T-cell (primary cell): ENCODE measurements around the gene ABCF1. TPM values are rescaled to one million over a fixed set of nuclear protein-coding genes. Genes with fewer than 3 reads are reported as not detected.
A peak's percentile ranks its signal among the peaks of the same experiment; 100 is the strongest.
"Not testable (repeated sequence)": the region's sequence is repeated elsewhere in the genome, so short reads cannot be mapped to it uniquely, and the experiment has no call there.

Experiments used
- ATAC-seq, 4 experiments: fragments of 200-7000 bp in 3 of 4; fragments of 150-1000 bp in 1 of 4; cut with Tn5 transposase; replicated peaks in 1 of 4; 1 replicate in 3 of 4; 2 replicates in 1 of 4; pipeline ENCODE4 v1.10.0; 2021; ENCODE audit warnings: moderate library complexity in 3 of 4, mild to moderate bottlenecking in 2 of 4, moderate number of reproducible peaks in 1 of 4
- CTCF ChIA-PET, 2 donors: fragments of 300-600 bp; sonication (Branson Sonifier 250); formaldehyde crosslinking; loops; one replicate each; lab custom pipeline; 2022; ENCODE audit warnings: antibody characterized with exemption in 2 of 2; lab: Charles Lee
- POLR2A ChIA-PET, 2 donors: fragments of 300-600 bp; sonication (Branson Sonifier 250); formaldehyde crosslinking; loops; one replicate each; lab custom pipeline; 2022; ENCODE audit warnings: antibody characterized with exemption in 2 of 2; lab: Charles Lee
- DNase-seq, 35 experiments: peaks; one replicate each; pipeline versions ENCODE4 v3.0.0 to v3.0.0-alpha.2; 2013 to 2023
- H3K27ac ChIP-seq: one replicate; pipeline ENCODE4 v1.5.1; 2013; ENCODE audit warnings: low read length
- H3K27me3 ChIP-seq, 2 experiments: replicated peaks in 1 of 2; 1 replicate in 1 of 2; 2 replicates in 1 of 2; pipeline versions ENCODE4 v1.6.1 to v1.7.0; 2013; ENCODE audit warnings: low read length in 1 of 2, mixed read lengths in 1 of 2; ENCODE audit not compliant: control insufficient read depth in 2 of 2, insufficient read depth in 2 of 2; ENCODE audit errors: extremely low read depth in 1 of 2
- H3K36me3 ChIP-seq, 2 donors: 1 replicate in 1 of 2; 2 replicates in 1 of 2; pipeline versions ENCODE4 v1.6.1 to v1.7.0; 2013; ENCODE audit warnings: low read length in 1 of 2; ENCODE audit not compliant: control insufficient read depth in 2 of 2, insufficient read depth in 1 of 2; ENCODE audit errors: extremely low read depth in 1 of 2
- H3K4me1 ChIP-seq, 2 experiments: 1 replicate in 1 of 2; 2 replicates in 1 of 2; pipeline versions ENCODE4 v1.6.1 to v1.7.0; 2013; ENCODE audit warnings: low read length in 2 of 2, mixed read lengths in 1 of 2; ENCODE audit not compliant: insufficient read depth in 2 of 2, control insufficient read depth in 1 of 2; ENCODE audit errors: extremely low read depth in 1 of 2
- H3K4me3 ChIP-seq, 2 donors: 1 replicate in 1 of 2; 2 replicates in 1 of 2; pipeline versions ENCODE4 v1.5.1 to v1.7.0; 2013; ENCODE audit warnings: mild to moderate bottlenecking in 2 of 2, low read length in 1 of 2, moderate library complexity in 1 of 2; ENCODE audit not compliant: control insufficient read depth in 1 of 2; ENCODE audit errors: extremely low read depth in 1 of 2
- H3K9me3 ChIP-seq: 2 replicates; pipeline ENCODE4 v1.7.0; 2013
- H3K27ac Mint-ChIP-seq, 2 donors: one replicate each; pipeline ENCODE4 v1.8.0; 2020 to 2021; ENCODE audit warnings: mild to moderate bottlenecking in 2 of 2, mixed read lengths in 2 of 2
- H3K27me3 Mint-ChIP-seq, 2 donors: one replicate each; pipeline ENCODE4 v1.8.0; 2021 to 2022; ENCODE audit warnings: mixed read lengths in 2 of 2
- H3K36me3 Mint-ChIP-seq: one replicate; pipeline ENCODE4 v1.8.0; 2021; ENCODE audit warnings: mixed read lengths
- H3K4me1 Mint-ChIP-seq, 3 donors: one replicate each; pipeline ENCODE4 v1.8.0; 2020 to 2022; ENCODE audit warnings: mixed read lengths in 3 of 3, mild to moderate bottlenecking in 1 of 3
- H3K4me3 Mint-ChIP-seq, 3 donors: one replicate each; pipeline ENCODE4 v1.8.0; 2020 to 2022; ENCODE audit warnings: mild to moderate bottlenecking in 3 of 3, mixed read lengths in 3 of 3, moderate library complexity in 3 of 3
- H3K9me3 Mint-ChIP-seq, 3 donors: one replicate each; pipeline ENCODE4 v1.8.0; 2020 to 2022; ENCODE audit warnings: mixed read lengths in 3 of 3
- WGBS: methylation state at CpG from one replicate; pipeline ENCODE4 v1.1.5; 2013; ENCODE audit warnings: missing lambda C conversion rate; ENCODE audit not compliant: insufficient coverage; 5-methylcytosine and 5-hydroxymethylcytosine counted together
- total RNA-seq, 35 experiments: library from RNA in 6 of 35; stranded (reverse) in 6 of 35; fragments of 120-200 nt in 1 of 35; gene quantifications; one replicate each; pipeline versions ENCODE4 v1.2.1 to v1.2.4 and lab custom pipeline; 2013 to 2026

The ABCF1 gene
- total RNA-seq, 5 donors from 2014 or later (not counting 1 experiment from before 2014, with no cell fraction given): 61.1 to 89.9 (median 73.8) TPM

GRCh38 chr6:30589754-30590358, 18.6 kb downstream of the ABCF1 start:
- DNase-seq: no peak
- H3K4me3 ChIP-seq: no peak overlapping the region
- no peak for ATAC-seq
- H3K9me3 ChIP-seq: no peaks in the 10 kb centered on the region
- ChIA-PET CTCF (no interaction called here), POLR2A (interaction anchor here in 1 of 2 donors (1.1 kb wide), 1 partner anchor 25 kb away, joined by 11 read pairs; no protein-coding TSS in a partner anchor)
- no peak overlapping the region for H3K4me3 Mint-ChIP-seq
- peaks cover 55% of the 10 kb centered on the region for H3K36me3 Mint-ChIP-seq
- WGBS: 91% methylated on average over 7 of the region's 15 CpGs
- H3K9me3 Mint-ChIP-seq: no peaks in the 10 kb centered on the region
- no peaks in the 10 kb centered on the region for H3K4me1 ChIP-seq
- no peaks in the 10 kb centered on the region for H3K27me3 ChIP-seq
- H3K36me3 ChIP-seq: peaks cover 12 to 75% of the 10 kb centered on the region in 2 donors
- H3K4me1 Mint-ChIP-seq: peaks cover 3 to 8% (median 8%) of the 10 kb centered on the region in 3 donors
- no peaks in the 10 kb centered on the region for H3K27me3 Mint-ChIP-seq
- peak overlapping the region in 1 of 2 donors; percentile 41 for H3K27ac Mint-ChIP-seq
- no peak overlapping the region for H3K27ac ChIP-seq

GRCh38 chr6:30590509-30590908, 19.3 kb downstream of the ABCF1 start:
- H3K9me3 ChIP-seq: no peaks in the 10 kb centered on the region
- Mint-ChIP-seq H3K27ac (peak overlapping the region in 1 of 2 donors; percentile 41), H3K9me3 (no peaks in the 10 kb centered on the region), H3K4me1 (peaks cover 3 to 8% (median 8%) of the 10 kb centered on the region in 3 donors), H3K4me3 (no peak overlapping the region), H3K36me3 (peaks cover 49% of the 10 kb centered on the region), H3K27me3 (no peaks in the 10 kb centered on the region)
- POLR2A ChIA-PET: interaction anchor here in 1 of 2 donors (1.0 to 1.1 kb wide), 2 partner anchors 24 to 46 kb away, joined by 4 to 11 read pairs; no protein-coding TSS in a partner anchor
- H3K36me3 ChIP-seq: peaks cover 11 to 70% of the 10 kb centered on the region in 2 donors
- WGBS: 85% methylated on average over 5 of the region's 8 CpGs
- no peak overlapping the region for H3K27ac ChIP-seq
- no peak overlapping the region for H3K4me3 ChIP-seq
- CTCF ChIA-PET: interaction anchor here in 1 of 2 donors (0.6 kb wide), 1 partner anchor 46 kb away, joined by 3 read pairs; no protein-coding TSS in a partner anchor
- H3K27me3 ChIP-seq: no peaks in the 10 kb centered on the region
- DNase-seq (no peak), ATAC-seq (no peak)
- no peaks in the 10 kb centered on the region for H3K4me1 ChIP-seq

- H3K27ac ChIP-seq: no peak overlapping the region
- Mint-ChIP-seq H3K4me3 (no peak overlapping the region), H3K27me3 (no peaks in the 10 kb centered on the region), H3K27ac (peak overlapping the region in 1 of 2 donors; percentile 34), H3K9me3 (no peaks in the 10 kb centered on the region), H3K36me3 (peaks cover 47% of the 10 kb centered on the region), H3K4me1 (peaks cover 3 to 8% (median 8%) of the 10 kb centered on the region in 3 donors)
- H3K36me3 ChIP-seq: peaks cover 6 to 65% of the 10 kb centered on the region in 2 donors
- POLR2A ChIA-PET: interaction anchor here (0.6 to 1.1 kb wide), 3 partner anchors 24 to 111 kb away, joined by 4 to 14 read pairs (median 11); no protein-coding TSS in a partner anchor
- no peak overlapping the region for H3K4me3 ChIP-seq
- H3K9me3 ChIP-seq: no peaks in the 10 kb centered on the region
- peak in 1 of 4 experiments; percentile 24 for ATAC-seq
- no peak for DNase-seq
- no peaks in the 10 kb centered on the region for H3K4me1 ChIP-seq
- no peaks in the 10 kb centered on the region for H3K27me3 ChIP-seq
- CTCF ChIA-PET: interaction anchor here in 1 of 2 donors (0.6 kb wide), 1 partner anchor 46 kb away, joined by 3 read pairs; no protein-coding TSS in a partner anchor
- no CpG with 5 or more reads among the region's 1 CpG for WGBS
Observed at GRCh38 chr6:30591008-30591407, 19.8 kb downstream of the ABCF1 start.

- peaks cover 40% of the 10 kb centered on the region for H3K36me3 Mint-ChIP-seq
- peaks cover 6 to 12% (median 11%) of the 10 kb centered on the region in 3 donors for H3K4me1 Mint-ChIP-seq
- no peaks in the 10 kb centered on the region for H3K27me3 ChIP-seq
- H3K36me3 ChIP-seq: peaks cover 3 to 53% of the 10 kb centered on the region in 2 donors
- no peaks in the 10 kb centered on the region for H3K9me3 Mint-ChIP-seq
- H3K4me3 Mint-ChIP-seq: no peak overlapping the region
- DNase-seq (no peak), ATAC-seq (no peak)
- peak overlapping the region in 1 of 2 donors; percentile 30 for H3K27ac Mint-ChIP-seq
- no peaks in the 10 kb centered on the region for H3K9me3 ChIP-seq
- no CpG with 5 or more reads among the region's 1 CpG for WGBS
- POLR2A ChIA-PET: interaction anchor here in 1 of 2 donors (0.6 to 1.1 kb wide), 2 partner anchors 23 to 36 kb away, joined by 5 to 13 read pairs; partner anchors contain the start of gene GNL1
- CTCF ChIA-PET: interaction anchor here in 1 of 2 donors (0.6 to 1.4 kb wide), 3 partner anchors 12 to 82 kb away, joined by 3 to 5 read pairs (median 4); no protein-coding TSS in a partner anchor
- H3K27ac ChIP-seq: no peak overlapping the region
- H3K27me3 Mint-ChIP-seq: no peaks in the 10 kb centered on the region
- no peak overlapping the region for H3K4me3 ChIP-seq
- H3K4me1 ChIP-seq: peaks cover 0 to 2% of the 10 kb centered on the region in 2 experiments
Observed at GRCh38 chr6:30592287-30592686, 21.0 kb downstream of the ABCF1 start.

- Histone ChIP-seq H3K4me1 (peaks cover 6 to 26% of the 10 kb centered on the region in 2 experiments), H3K36me3 (peaks cover 18 to 37% of the 10 kb centered on the region in 2 donors)
- not testable (repeated sequence) for H3K27me3 ChIP-seq, H3K9me3 Mint-ChIP-seq, H3K4me3 ChIP-seq, H3K4me3 Mint-ChIP-seq, H3K27me3 Mint-ChIP-seq, H3K27ac ChIP-seq, H3K9me3 ChIP-seq
- Mint-ChIP-seq H3K4me1 (peaks cover 13 to 25% (median 14%) of the 10 kb centered on the region in 3 donors), H3K36me3 (peaks cover 18% of the 10 kb centered on the region), H3K27ac (peak overlapping the region; percentile 26 to 62)
- CTCF ChIA-PET: interaction anchor here (0.6 to 3.4 kb wide), 21 partner anchors 10 to 986 kb away, joined by 3 to 26 read pairs (median 6); partner anchors contain the start of gene ABCF1 (in 1 of the 2)
- WGBS: 77% methylated on average over 7 of the region's 15 CpGs
- POLR2A ChIA-PET: interaction anchor here (0.5 to 1.3 kb wide), 8 partner anchors 10 to 1192 kb away, joined by 3 to 9 read pairs (median 4); no protein-coding TSS in a partner anchor
- DNase-seq (peak; percentile 34 to 88 (median 76)), ATAC-seq (peak; percentile 78 to 83 (median 80))
Observed at GRCh38 chr6:30597315-30598144, 26.3 kb downstream of the ABCF1 start.
